B cell (primary cell): Measurements from ENCODE around the gene KIF27. TPM values are rescaled to one million over a fixed set of nuclear protein-coding genes. Genes with fewer than 3 reads are reported as not detected.

Experiments used
- ATAC-seq: fragments of 200-7000 bp; cut with Tn5 transposase; one replicate; pipeline ENCODE4 v1.10.0; 2021; ENCODE audit warnings: low read depth, mild to moderate bottlenecking, moderate number of reproducible peaks, moderate library complexity
- CTCF ChIA-PET: fragments of 350-600 bp; sonication (Branson Sonifier 250); formaldehyde crosslinking; loops from one replicate; lab custom pipeline; 2021; ENCODE audit warnings: antibody characterized with exemption, inconsistent platforms; lab: Charles Lee
- POLR2A ChIA-PET: fragments of 350-600 bp; sonication (Branson Sonifier 250); formaldehyde crosslinking; loops from one replicate; lab custom pipeline; 2021; ENCODE audit warnings: antibody characterized with exemption; lab: Charles Lee
- DNase-seq: peaks from one replicate; pipeline ENCODE4 v3.0.0; 2013
- H2AFZ ChIP-seq: 2 replicates; pipeline ENCODE4 v1.6.1; 2012; ENCODE audit warnings: mild to moderate bottlenecking, low read depth, low read length; ENCODE audit not compliant: insufficient read depth, poor library complexity, severe bottlenecking
- H3K27ac ChIP-seq, 2 donors: 1 replicate in 1 of 2; 2 replicates in 1 of 2; pipeline ENCODE4 v1.5.1; 2012 to 2013; ENCODE audit warnings: low read length in 2 of 2, mild to moderate bottlenecking in 2 of 2, moderate library complexity in 1 of 2
- H3K27me3 ChIP-seq, 4 experiments: fragments of 200-600 bp in 1 of 4; sonication (generic) in 1 of 4; replicated peaks in 1 of 4; 1 replicate in 2 of 4; 2 replicates in 2 of 4; pipeline versions ENCODE4 v1.6.1 to v1.7.0; 2013 to 2016; ENCODE audit warnings: low read length in 3 of 4, mild to moderate bottlenecking in 2 of 4, mixed read lengths in 1 of 4, moderate library complexity in 1 of 4; ENCODE audit not compliant: insufficient read depth in 4 of 4, control insufficient read depth in 3 of 4; ENCODE audit errors: control extremely low read depth in 1 of 4
- H3K36me3 ChIP-seq, 2 experiments: replicated peaks in 1 of 2; 1 replicate in 1 of 2; 2 replicates in 1 of 2; pipeline versions ENCODE4 v1.6.1 to v1.7.1; 2013; ENCODE audit warnings: low read length in 1 of 2; ENCODE audit not compliant: insufficient read depth in 2 of 2, control insufficient read depth in 1 of 2; ENCODE audit errors: control extremely low read depth in 1 of 2, extremely low read depth in 1 of 2
- H3K4me1 ChIP-seq, 2 donors: fragments of 200-600 bp in 1 of 2; sonication (generic) in 1 of 2; 1 replicate in 1 of 2; 2 replicates in 1 of 2; pipeline versions ENCODE4 v1.5.1 to v1.6.1; 2013 to 2017; ENCODE audit warnings: low read length in 2 of 2; ENCODE audit not compliant: control insufficient read depth in 2 of 2, insufficient read depth in 2 of 2
- H3K4me2 ChIP-seq: replicated peaks from 2 replicates; pipeline ENCODE3; 2012; ENCODE audit warnings: mild to moderate bottlenecking, low read depth, low read length; ENCODE audit not compliant: poor library complexity, severe bottlenecking
- H3K4me3 ChIP-seq, 5 experiments: fragments of 200-600 bp in 1 of 5; sonication (generic) in 1 of 5; 1 replicate in 3 of 5; 2 replicates in 2 of 5; pipeline versions ENCODE4 v1.5.1 to v1.7.0; 2011 to 2016; ENCODE audit warnings: low read length in 4 of 5, mild to moderate bottlenecking in 4 of 5, low read depth in 2 of 5, control low read depth in 1 of 5, moderate library complexity in 1 of 5; ENCODE audit not compliant: insufficient read depth in 1 of 5; ENCODE audit errors: control extremely low read depth in 1 of 5, extremely low read depth in 1 of 5
- H3K79me2 ChIP-seq: fragments of 200-600 bp; sonication (generic); one replicate; pipeline ENCODE4 v1.6.0; 2016; ENCODE audit warnings: low read length; ENCODE audit not compliant: control insufficient read depth, insufficient read depth
- H3K9ac ChIP-seq: fragments of 200-600 bp; sonication (generic); 2 replicates; pipeline ENCODE4 v1.6.1; 2017; ENCODE audit warnings: mild to moderate bottlenecking, low read length, moderate library complexity
- H3K9me3 ChIP-seq, 3 donors: one replicate each; pipeline versions ENCODE4 v1.6.1 to v1.7.1; 2013; ENCODE audit warnings: low read length in 2 of 3; ENCODE audit not compliant: control insufficient read depth in 2 of 3, insufficient read depth in 1 of 3; ENCODE audit errors: control extremely low read depth in 1 of 3
- H4K20me1 ChIP-seq: 2 replicates; pipeline ENCODE4 v1.6.0; 2012; ENCODE audit warnings: mild to moderate bottlenecking, low read length; ENCODE audit not compliant: insufficient read depth, control insufficient read depth, poor library complexity, severe bottlenecking
- H3K27ac Mint-ChIP-seq: one replicate; pipeline ENCODE4 v1.8.0; 2021; ENCODE audit warnings: mixed read lengths
- H3K27me3 Mint-ChIP-seq: one replicate; pipeline ENCODE4 v1.8.0; 2021; ENCODE audit warnings: mixed read lengths
- H3K4me1 Mint-ChIP-seq: one replicate; pipeline ENCODE4 v1.8.0; 2021; ENCODE audit warnings: mixed read lengths
- H3K4me3 Mint-ChIP-seq: one replicate; pipeline ENCODE4 v1.8.0; 2021; ENCODE audit warnings: mixed read lengths
- H3K9me3 Mint-ChIP-seq: one replicate; pipeline ENCODE4 v1.8.0; 2022; ENCODE audit warnings: mixed read lengths; ENCODE audit not compliant: insufficient read depth
- EZH2 ChIP-seq: IDR thresholded peaks from 2 replicates; pipeline ENCODE4 v1.6.1; 2012; ENCODE audit warnings: borderline replicate concordance, low read depth, mild to moderate bottlenecking, moderate library complexity, low read length; ENCODE audit not compliant: insufficient read depth, poor library complexity, severe bottlenecking
- WGBS: methylation state at CpG from one replicate; pipeline ENCODE4 v1.1.5; 2013; ENCODE audit warnings: missing lambda C conversion rate; ENCODE audit not compliant: insufficient coverage; 5-methylcytosine and 5-hydroxymethylcytosine counted together
- intact Hi-C: fragments of 100-400 bp; cut with micrococcal nuclease; formaldehyde crosslinking; loops from one replicate; pipeline ENCODE4 v1.10.0; 2022
- polyA plus RNA-seq: library from polyadenylated mRNA; depleted of rRNA; stranded (reverse); fragments of >200 nt; gene quantifications from 2 replicates; pipeline ENCODE4 v1.2.3, GENCODE V29; 2012
- total RNA-seq, 2 donors: library from RNA; stranded (reverse); fragments of 120-200 nt in 1 of 2; gene quantifications; 1 replicate in 1 of 2; 2 replicates in 1 of 2; pipeline versions ENCODE4 v1.2.3 to v1.2.4, GENCODE V29; 2013 to 2022
- TF ChIP-seq, protein P1 (sequence below): fragments of 200-600 bp; IDR thresholded peaks from one replicate; pipeline ENCODE4 v1.8.0; 2022; ENCODE audit warnings: antibody characterized with exemption, mild to moderate bottlenecking

KIF27 gene
- total and polyA plus RNA-seq, 2 donors (not counting 1 experiment from before 2014, with no cell fraction given), result 0.76 to 10.0 TPM

DNA sequence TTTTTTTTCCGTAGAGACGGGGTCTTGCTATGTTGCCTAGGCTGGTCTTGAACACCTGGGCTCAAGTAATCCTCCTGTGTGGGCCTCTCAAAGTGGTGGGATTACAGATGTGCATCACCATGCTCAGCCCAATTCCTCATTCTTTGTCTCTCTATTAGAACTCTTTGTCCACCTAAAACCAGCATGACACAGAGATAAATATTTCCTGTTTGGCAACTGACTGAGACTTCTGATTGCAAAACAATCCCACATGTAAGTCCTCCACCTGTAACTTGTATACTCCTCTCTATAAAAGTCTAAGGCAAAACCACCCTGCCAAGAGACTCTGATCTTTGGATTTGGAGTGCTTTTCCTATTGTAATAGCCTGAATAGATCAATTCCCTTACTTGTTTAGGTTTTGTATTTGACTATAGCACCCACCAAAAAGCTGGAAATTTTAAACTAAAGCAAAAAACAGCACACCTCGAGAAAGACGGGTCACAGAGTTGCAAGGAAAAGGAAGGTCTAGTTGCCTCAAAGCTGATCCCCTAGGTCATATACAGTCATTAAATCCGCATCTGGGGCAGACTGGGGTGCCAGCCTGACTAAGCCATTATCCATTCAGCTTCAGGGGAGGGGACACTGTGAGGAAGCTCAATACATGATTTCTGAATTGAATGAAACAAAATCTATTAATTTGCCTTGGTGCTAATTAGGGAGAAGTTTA is 13.5 kb upstream of the KIF27 start:
- no peak overlapping the region for H3K27ac Mint-ChIP-seq
- TF ChIP-seq, protein P1, sequence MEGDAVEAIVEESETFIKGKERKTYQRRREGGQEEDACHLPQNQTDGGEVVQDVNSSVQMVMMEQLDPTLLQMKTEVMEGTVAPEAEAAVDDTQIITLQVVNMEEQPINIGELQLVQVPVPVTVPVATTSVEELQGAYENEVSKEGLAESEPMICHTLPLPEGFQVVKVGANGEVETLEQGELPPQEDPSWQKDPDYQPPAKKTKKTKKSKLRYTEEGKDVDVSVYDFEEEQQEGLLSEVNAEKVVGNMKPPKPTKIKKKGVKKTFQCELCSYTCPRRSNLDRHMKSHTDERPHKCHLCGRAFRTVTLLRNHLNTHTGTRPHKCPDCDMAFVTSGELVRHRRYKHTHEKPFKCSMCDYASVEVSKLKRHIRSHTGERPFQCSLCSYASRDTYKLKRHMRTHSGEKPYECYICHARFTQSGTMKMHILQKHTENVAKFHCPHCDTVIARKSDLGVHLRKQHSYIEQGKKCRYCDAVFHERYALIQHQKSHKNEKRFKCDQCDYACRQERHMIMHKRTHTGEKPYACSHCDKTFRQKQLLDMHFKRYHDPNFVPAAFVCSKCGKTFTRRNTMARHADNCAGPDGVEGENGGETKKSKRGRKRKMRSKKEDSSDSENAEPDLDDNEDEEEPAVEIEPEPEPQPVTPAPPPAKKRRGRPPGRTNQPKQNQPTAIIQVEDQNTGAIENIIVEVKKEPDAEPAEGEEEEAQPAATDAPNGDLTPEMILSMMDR, result no peak
- no peak for TF ChIP-seq EZH2

GRCh38 chr9:83933790-83934189 is 12.6 kb upstream of the KIF27 start:
- H3K4me3 Mint-ChIP-seq, result no peak overlapping the region
- no peak overlapping the region for H3K27ac Mint-ChIP-seq
- no peaks in the 10 kb centered on the region for H3K27me3 Mint-ChIP-seq
- POLR2A ChIA-PET, result no interaction called here
- H3K27ac ChIP-seq, result no peak overlapping the region
- CTCF ChIA-PET, result interaction anchor here (0.7 to 1.2 kb wide), 5 partner anchors 8 to 360 kb away, joined by 3 to 7 read pairs (median 5); no protein-coding TSS in a partner anchor
- no peak overlapping the region for H3K9ac ChIP-seq
- H3K9me3 Mint-ChIP-seq, result no peaks in the 10 kb centered on the region
- DNase-seq, result no peak
- no peak overlapping the region for H3K4me2 ChIP-seq
- H3K4me3 ChIP-seq, result no peak overlapping the region
- no CpG with 5 or more reads among the region's 3 CpGs for WGBS
- H3K36me3 ChIP-seq, result no peaks in the 10 kb centered on the region
- H3K4me1 Mint-ChIP-seq, result no peaks in the 10 kb centered on the region
- H2AFZ ChIP-seq, result no peak overlapping the region
- no peaks in the 10 kb centered on the region for H3K27me3 ChIP-seq
- H3K79me2 ChIP-seq, result no peaks in the 10 kb centered on the region
- no peaks in the 10 kb centered on the region for H3K4me1 ChIP-seq
- TF ChIP-seq, protein P1, result no peak
- no peak for TF ChIP-seq EZH2
- no peaks in the 10 kb centered on the region for H4K20me1 ChIP-seq
- ATAC-seq, result no peak
- intact Hi-C loops, result no loop called here
- no peaks in the 10 kb centered on the region for H3K9me3 ChIP-seq

More for the DNA sequence above, 13.5 kb upstream of the KIF27 start:
- H3K4me3 Mint-ChIP-seq, result no peak overlapping the region
- Histone ChIP-seq H3K9me3 (no peaks in the 10 kb centered on the region), H3K36me3 (no peaks in the 10 kb centered on the region), H3K4me3 (no peak overlapping the region), H2AFZ (no peak overlapping the region), H3K27me3 (no peaks in the 10 kb centered on the region), H3K9ac (no peak overlapping the region), H3K4me1 (no peaks in the 10 kb centered on the region), H3K79me2 (no peaks in the 10 kb centered on the region), H3K27ac (no peak overlapping the region), H4K20me1 (no peaks in the 10 kb centered on the region), H3K4me2 (no peak overlapping the region)
- H3K27me3 Mint-ChIP-seq, result no peaks in the 10 kb centered on the region
- intact Hi-C loops, result no loop called here
- DNase-seq, result no peak
- WGBS, result 71% methylated on average over 2 of the region's 5 CpGs
- no peaks in the 10 kb centered on the region for H3K4me1 Mint-ChIP-seq
- no peak for ATAC-seq
- POLR2A ChIA-PET, result no interaction called here
- CTCF ChIA-PET, result interaction anchor here (0.9 to 3.6 kb wide), 5 partner anchors 10 to 380 kb away, joined by 3 to 54 read pairs (median 3); no protein-coding TSS in a partner anchor
- no peaks in the 10 kb centered on the region for H3K9me3 Mint-ChIP-seq
